ENCODE results near the gene PROCA1. TPM values are rescaled to one million over a fixed set of nuclear protein-coding genes. Genes with fewer than 3 reads are reported as not detected.

PROCA1 gene
- total and polyA plus RNA-seq, 9 donors = 0.80 to 5.5 (median 3.1) TPM

Other genes with a start within 250 kb of the PROCA1 start
- not detected for gene SLC13A2, start 238.2 kb downstream of the PROCA1 start, total RNA-seq
- under 1 TPM in 2 of 8 donors, not detected in 6; 0.09 to 0.12 TPM for gene SLC13A2, start 238.2 kb downstream of the PROCA1 start, polyA plus RNA-seq (ENCODE audit: insufficient read depth in 1 of 8, insufficient read length in 8 of 8, low replicate concordance in 1 of 8)
- gene FOXN1, start 205.5 kb downstream of the PROCA1 start, total RNA-seq = not detected
- gene FOXN1, start 205.5 kb downstream of the PROCA1 start, polyA plus RNA-seq (ENCODE audit: insufficient read depth in 1 of 8, insufficient read length in 8 of 8, low replicate concordance in 1 of 8) = 1 to 10 TPM in 1 of 8 donors, under 1 TPM in 2, not detected in 5; 0.04 to 2.1 (median 0.07) TPM
- gene UNC119, start 159.3 kb downstream of the PROCA1 start, total RNA-seq = 17.6 TPM
- gene UNC119, start 159.3 kb downstream of the PROCA1 start, polyA plus RNA-seq (ENCODE audit: insufficient read depth in 1 of 8, insufficient read length in 8 of 8, low replicate concordance in 1 of 8) = 10 to 100 TPM; 15.6 to 20.7 (median 17.8) TPM
- gene PIGS, start 140.4 kb downstream of the PROCA1 start, total RNA-seq = 29.4 TPM
- gene PIGS, start 140.4 kb downstream of the PROCA1 start, polyA plus RNA-seq (ENCODE audit: insufficient read depth in 1 of 8, insufficient read length in 8 of 8, low replicate concordance in 1 of 8) = 10 to 100 TPM; 36.9 to 57.3 (median 45.9) TPM
- 2.7 TPM for gene ALDOC, start 135.0 kb downstream of the PROCA1 start, total RNA-seq
- 1 to 10 TPM; 1.7 to 4.4 (median 2.5) TPM for gene ALDOC, start 135.0 kb downstream of the PROCA1 start, polyA plus RNA-seq (ENCODE audit: insufficient read depth in 1 of 8, insufficient read length in 8 of 8, low replicate concordance in 1 of 8)
- 16.1 TPM for gene SPAG5, start 112.9 kb downstream of the PROCA1 start, total RNA-seq
- 10 to 100 TPM; 25.5 to 42.0 (median 31.4) TPM for gene SPAG5, start 112.9 kb downstream of the PROCA1 start, polyA plus RNA-seq (ENCODE audit: insufficient read depth in 1 of 8, insufficient read length in 8 of 8, low replicate concordance in 1 of 8)
- 7.4 TPM for gene RSKR, start 97.7 kb downstream of the PROCA1 start, total RNA-seq
- 10 to 100 TPM in 6 of 8 donors, 1 to 10 TPM in 2; 6.6 to 22.8 (median 13.2) TPM for gene RSKR, start 97.7 kb downstream of the PROCA1 start, polyA plus RNA-seq (ENCODE audit: insufficient read depth in 1 of 8, insufficient read length in 8 of 8, low replicate concordance in 1 of 8)
- gene BLTP2, start 66.7 kb downstream of the PROCA1 start, total RNA-seq = 52.9 TPM
- gene BLTP2, start 66.7 kb downstream of the PROCA1 start, polyA plus RNA-seq (ENCODE audit: insufficient read depth in 1 of 8, insufficient read length in 8 of 8, low replicate concordance in 1 of 8) = 10 to 100 TPM; 46.4 to 65.5 (median 51.5) TPM
- gene SDF2, start 50.0 kb downstream of the PROCA1 start, total RNA-seq = 46.1 TPM
- 10 to 100 TPM; 35.5 to 50.4 (median 40.2) TPM for gene SDF2, start 50.0 kb downstream of the PROCA1 start, polyA plus RNA-seq (ENCODE audit: insufficient read depth in 1 of 8, insufficient read length in 8 of 8, low replicate concordance in 1 of 8)
- 28.1 TPM for gene SUPT6H, start 49.7 kb downstream of the PROCA1 start, total RNA-seq
- 10 to 100 TPM; 34.6 to 53.3 (median 44.2) TPM for gene SUPT6H, start 49.7 kb downstream of the PROCA1 start, polyA plus RNA-seq (ENCODE audit: insufficient read depth in 1 of 8, insufficient read length in 8 of 8, low replicate concordance in 1 of 8)
- 86.4 TPM for gene RAB34, start 6.0 kb upstream of the PROCA1 start, total RNA-seq
- 100 to 1,000 TPM in 2 of 8 donors, 10 to 100 TPM in 6; 67.9 to 106 (median 82.0) TPM for gene RAB34, start 6.0 kb upstream of the PROCA1 start, polyA plus RNA-seq (ENCODE audit: insufficient read depth in 1 of 8, insufficient read length in 8 of 8, low replicate concordance in 1 of 8)
- gene RPL23A, start 8.1 kb upstream of the PROCA1 start, total RNA-seq = 2,275 TPM
- 1,000 to 10,000 TPM in 6 of 8 donors, 100 to 1,000 TPM in 2; 953 to 1,341 (median 1,138) TPM for gene RPL23A, start 8.1 kb upstream of the PROCA1 start, polyA plus RNA-seq (ENCODE audit: insufficient read depth in 1 of 8, insufficient read length in 8 of 8, low replicate concordance in 1 of 8)
- gene TLCD1, start 14.3 kb upstream of the PROCA1 start, total RNA-seq = 2.3 TPM
- gene TLCD1, start 14.3 kb upstream of the PROCA1 start, polyA plus RNA-seq (ENCODE audit: insufficient read depth in 1 of 8, insufficient read length in 8 of 8, low replicate concordance in 1 of 8) = 1 to 10 TPM; 3.7 to 5.6 (median 4.1) TPM
- gene NEK8, start 16.9 kb upstream of the PROCA1 start, total RNA-seq = 1.9 TPM
- gene NEK8, start 16.9 kb upstream of the PROCA1 start, polyA plus RNA-seq (ENCODE audit: insufficient read depth in 1 of 8, insufficient read length in 8 of 8, low replicate concordance in 1 of 8) = 1 to 10 TPM; 2.1 to 3.9 (median 2.7) TPM
- 24.2 TPM for gene TRAF4, start 32.1 kb upstream of the PROCA1 start, total RNA-seq
- gene TRAF4, start 32.1 kb upstream of the PROCA1 start, polyA plus RNA-seq (ENCODE audit: insufficient read depth in 1 of 8, insufficient read length in 8 of 8, low replicate concordance in 1 of 8) = 10 to 100 TPM; 58.5 to 91.2 (median 66.1) TPM
- 3.4 TPM for gene FAM222B, start 130.9 kb upstream of the PROCA1 start, total RNA-seq
- 10 to 100 TPM; 10.1 to 14.3 (median 12.8) TPM for gene FAM222B, start 130.9 kb upstream of the PROCA1 start, polyA plus RNA-seq (ENCODE audit: insufficient read depth in 1 of 8, insufficient read length in 8 of 8, low replicate concordance in 1 of 8)
- gene ERAL1, start 143.1 kb upstream of the PROCA1 start, total RNA-seq = 18.7 TPM
- gene ERAL1, start 143.1 kb upstream of the PROCA1 start, polyA plus RNA-seq (ENCODE audit: insufficient read depth in 1 of 8, insufficient read length in 8 of 8, low replicate concordance in 1 of 8) = 10 to 100 TPM; 36.3 to 49.4 (median 45.1) TPM
- 24.5 TPM for gene FLOT2, start 185.8 kb upstream of the PROCA1 start, total RNA-seq
- 10 to 100 TPM; 68.2 to 77.3 (median 75.3) TPM for gene FLOT2, start 185.8 kb upstream of the PROCA1 start, polyA plus RNA-seq (ENCODE audit: insufficient read depth in 1 of 8, insufficient read length in 8 of 8, low replicate concordance in 1 of 8)
- 5.2 TPM for gene DHRS13, start 191.2 kb upstream of the PROCA1 start, total RNA-seq
- gene DHRS13, start 191.2 kb upstream of the PROCA1 start, polyA plus RNA-seq (ENCODE audit: insufficient read depth in 1 of 8, insufficient read length in 8 of 8, low replicate concordance in 1 of 8) = 1 to 10 TPM; 2.9 to 5.9 (median 4.1) TPM
- 16.5 TPM for gene PHF12, start 239.6 kb upstream of the PROCA1 start, total RNA-seq
- gene PHF12, start 239.6 kb upstream of the PROCA1 start, polyA plus RNA-seq (ENCODE audit: insufficient read depth in 1 of 8, insufficient read length in 8 of 8, low replicate concordance in 1 of 8) = 10 to 100 TPM; 22.6 to 37.1 (median 33.6) TPM

Data from muscle of leg (tissue), 9 donors.